A549 (cell line): ENCODE results near the gene IPO13. TPM values are rescaled to one million over a fixed set of nuclear protein-coding genes. Genes with fewer than 3 reads are reported as not detected.

Source experiments
- ATAC-seq, 2 experiments: fragments of 200-7000 bp in 1 of 2; fragments of >200 bp in 1 of 2; cut with Nextera tagmentation in 1 of 2; cut with Tn5 transposase in 1 of 2; 3 replicates each; pipeline versions ENCODE4 v1.8.0 to v1.9.1; 2018 to 2020; ENCODE audit warnings: mild to moderate bottlenecking in 1 of 2, moderate library complexity in 1 of 2
- CTCF ChIA-PET: fragments of 300-600 bp; sonication (Branson Sonifier 250); formaldehyde crosslinking; extraction: SDS; loops from one replicate; lab custom pipeline; 2021; ENCODE audit warnings: antibody characterized with exemption, inconsistent platforms; lab: Yijun Ruan, JAX
- POLR2A ChIA-PET: fragments of 350-600 bp; formaldehyde crosslinking; extraction: SDS; loops from one replicate; lab custom pipeline; 2021; ENCODE audit warnings: antibody characterized with exemption, inconsistent platforms; lab: Yijun Ruan, JAX
- DNase-seq, 2 experiments: peaks; one replicate each; pipeline versions ENCODE4 v3.0.0 to v3.0.0-alpha.2; 2011 to 2016; ENCODE audit warnings: low read depth in 1 of 2, low spot score in 1 of 2
- FAIRE-seq: peaks from 2 replicates; lab custom pipeline; 2011; peaks lifted over from hg19 to GRCh38; lab: Jason Lieb, UNC
- H3K27ac ChIP-seq, 2 experiments: fragments of >200 bp; sonication (Bioruptor Twin); formaldehyde crosslinking; 3 replicates each; pipeline ENCODE4 v1.5.1; 2016 to 2017
- H3K4me1 ChIP-seq: fragments of >200 bp; sonication (Bioruptor Twin); formaldehyde crosslinking; 3 replicates; pipeline ENCODE4 v1.6.1; 2016
- H3K4me2 ChIP-seq: fragments of >200 bp; sonication (Bioruptor Twin); formaldehyde crosslinking; 3 replicates; pipeline ENCODE4 v1.6.1; 2016
- H3K4me3 ChIP-seq: fragments of >200 bp; sonication (Bioruptor Twin); formaldehyde crosslinking; 3 replicates; pipeline ENCODE4 v1.5.1; 2016
- H3K9me3 ChIP-seq: fragments of >200 bp; sonication (Bioruptor Twin); formaldehyde crosslinking; 3 replicates; pipeline ENCODE4 v1.6.1; 2016
- BCL3 ChIP-seq: fragments of >200 bp; sonication (Bioruptor Twin); formaldehyde crosslinking; IDR thresholded peaks from 3 replicates; pipeline ENCODE4 v1.6.1; 2016
- BHLHE40 ChIP-seq: IDR thresholded peaks from 2 replicates; pipeline ENCODE4 v1.6.1; 2012; ENCODE audit warnings: low read depth, low read length, inconsistent platforms
- CBX8 ChIP-seq: fragments of 200-600 bp; sonication (generic); IDR thresholded peaks from 2 replicates; pipeline ENCODE4 v1.6.1; 2016
- CHD4 ChIP-seq: fragments of 200-600 bp; sonication (generic); IDR thresholded peaks from 2 replicates; pipeline ENCODE4 v1.6.1; 2016; ENCODE audit warnings: antibody characterized with exemption, mild to moderate bottlenecking, borderline replicate concordance
- E2F6 ChIP-seq: IDR thresholded peaks from 2 replicates; pipeline ENCODE4 v1.6.1; 2012; ENCODE audit warnings: low read depth, borderline replicate concordance
- FOSB ChIP-seq: fragments of 250-450 bp; sonication (Bioruptor Pico); IDR thresholded peaks from 2 replicates; pipeline ENCODE4 v1.5.0; 2020; ENCODE audit warnings: mild to moderate bottlenecking, moderate library complexity
- FOSL2 ChIP-seq, 2 experiments: fragments of 450-650 bp in 1 of 2; fragments of >200 bp in 1 of 2; sonication (Bioruptor Twin) in 1 of 2; formaldehyde crosslinking; IDR thresholded peaks; 2 replicates each; pipeline versions ENCODE4 v1.5.0 to v1.6.1; 2016 to 2020; ENCODE audit warnings: mild to moderate bottlenecking in 1 of 2, moderate library complexity in 1 of 2
- HDAC2 ChIP-seq: fragments of 200-600 bp; sonication (generic); IDR thresholded peaks from 2 replicates; pipeline ENCODE4 v1.6.1; 2016
- HOXA7 ChIP-seq: fragments of 250-450 bp; sonication (Bioruptor Pico); IDR thresholded peaks from 2 replicates; pipeline ENCODE4 v1.5.0; 2020; ENCODE audit warnings: mild to moderate bottlenecking, moderate library complexity
- HOXB13 ChIP-seq: fragments of 250-450 bp; sonication (Bioruptor Pico); IDR thresholded peaks from 2 replicates; pipeline ENCODE4 v1.5.0; 2020; ENCODE audit warnings: low read depth, mild to moderate bottlenecking, moderate library complexity
- KDM1A ChIP-seq: fragments of 200-600 bp; sonication (generic); IDR thresholded peaks from 2 replicates; pipeline ENCODE4 v1.6.1; 2016; ENCODE audit warnings: low read depth, mild to moderate bottlenecking
- NFE2L2 ChIP-seq: fragments of 150-350 bp; conservative IDR thresholded peaks from 2 replicates; pipeline ENCODE4 v1.6.1; 2014; ENCODE audit warnings: low read length
- NPAS2 ChIP-seq: fragments of 250-450 bp; sonication (Bioruptor Pico); IDR thresholded peaks from 2 replicates; pipeline ENCODE4 v1.8.0; 2022; ENCODE audit warnings: mild to moderate bottlenecking, moderate library complexity, borderline replicate concordance
- NR3C1 ChIP-seq: fragments of >200 bp; sonication (Bioruptor Twin); formaldehyde crosslinking; IDR thresholded peaks from 3 replicates; pipeline ENCODE4 v1.6.1; 2017
- REST ChIP-seq: fragments of 200-600 bp; sonication (generic); IDR thresholded peaks from 2 replicates; pipeline ENCODE4 v1.6.1; 2016; ENCODE audit warnings: antibody characterized with exemption, mild to moderate bottlenecking, moderate library complexity
- TP53 ChIP-seq: fragments of 250-450 bp; sonication (Bioruptor Pico); IDR thresholded peaks from 2 replicates; pipeline ENCODE4 v1.5.0; 2021; ENCODE audit warnings: mild to moderate bottlenecking, moderate library complexity
- USF2 ChIP-seq: fragments of 450-650 bp; IDR thresholded peaks from 2 replicates; pipeline ENCODE4 v1.6.1; 2014; ENCODE audit warnings: antibody characterized with exemption
- ZNF302 ChIP-seq: fragments of 250-450 bp; sonication (Bioruptor Pico); IDR thresholded peaks from 2 replicates; pipeline ENCODE4 v1.9.0; 2021; ENCODE audit warnings: inconsistent platforms, mild to moderate bottlenecking, moderate library complexity
- WGBS: methylation state at CpG from one replicate; pipeline ENCODE4 v1.1.6; 2017; ENCODE audit errors: missing lambda C conversion rate; 5-methylcytosine and 5-hydroxymethylcytosine counted together
- polyA plus RNA-seq, 4 experiments: library from polyadenylated mRNA; depleted of rRNA in 3 of 4; stranded (reverse); fragments of >200 nt; fragmentation: RNase III in 1 of 4; extraction: RNeasy Plus Mini Kit Qiagen cat#74134 plus additional on column Dnase treatment in 1 of 4; gene quantifications; 2 replicates in 3 of 4; 3 replicates in 1 of 4; pipeline ENCODE4 v1.2.3, GENCODE V29; 2011 to 2017

IPO13 gene
- polyA plus RNA-seq, 2 of the 4 experiments (the other 2 are of a cell fraction) = 8.1 to 15.8 TPM

- TF ChIP-seq CHD4 (no peak), HDAC2 (no peak)
Observed at GRCh38 chr1:43942411-43942810, 4.3 kb upstream of the IPO13 start (continued).

GRCh38 chr1:43944860-43945259, 1.9 kb upstream of the IPO13 start:
- H3K4me1 ChIP-seq = peaks cover 13% of the 10 kb centered on the region; the same call in 1 of the 3 replicates
- peak overlapping the region; percentile 87 for H3K4me2 ChIP-seq
- ChIA-PET CTCF (interaction anchor here (1.2 to 7.4 kb wide), 4 partner anchors 7 to 256 kb away, joined by 3 to 69 read pairs (median 20); partner anchors contain the start of gene ARTN), POLR2A (no interaction called here)
- FAIRE-seq = no peak
- ATAC-seq = no peak
- TF ChIP-seq FOSB (CRISPR knock-in tag) (no peak), REST (no peak), KDM1A (no peak), NPAS2 (no peak), ZNF302 (CRISPR knock-in tag) (no peak), E2F6 (no peak)
- no peak overlapping the region for H3K4me3 ChIP-seq
- no peak overlapping the region for H3K27ac ChIP-seq
- H3K9me3 ChIP-seq = no peaks in the 10 kb centered on the region
- 96% methylated on average over 1 of the region's 1 CpG for WGBS
- no peak for DNase-seq

GRCh38 chr1:43945674-43946235, 995 bp upstream of the IPO13 start:
- no peaks in the 10 kb centered on the region for H3K9me3 ChIP-seq
- FAIRE-seq (no peak), DNase-seq (no peak), ATAC-seq (no peak)
- TF ChIP-seq HOXA7 (CRISPR knock-in tag) (no peak), CBX8 (no peak), NR3C1 (no peak), NFE2L2 (no peak), KDM1A (no peak), FOSL2 (IDR thresholded peaks at IDR 0.05) (no peak), FOSL2 (CRISPR knock-in tag; IDR thresholded peaks at IDR 0.05) (no peak), BHLHE40 (no peak)
- H3K4me1 ChIP-seq = peaks cover 13% of the 10 kb centered on the region; the same call in 1 of the 3 replicates
- peak overlapping the region; percentile 87 for H3K4me2 ChIP-seq
- H3K27ac ChIP-seq = peak overlapping the region; percentile 94 to 97
- CTCF ChIA-PET = interaction anchor here (0.6 to 7.4 kb wide), 12 partner anchors 8 to 309 kb away, joined by 3 to 69 read pairs (median 4); no protein-coding TSS in a partner anchor
- POLR2A ChIA-PET = interaction anchor here (0.5 kb wide), 1 partner anchor 587 kb away, joined by 3 read pairs; the partner anchor contains the start of gene CDC20
- peak overlapping the region; percentile 68 for H3K4me3 ChIP-seq
- WGBS = 12% methylated on average over 3 of the region's 3 CpGs

GRCh38 chr1:43947061-43947873, 517 bp downstream of the IPO13 start:
- 0% methylated on average over 3 of the region's 27 CpGs for WGBS
- CTCF ChIA-PET = interaction anchor here (0.6 to 7.4 kb wide), 6 partner anchors 12 to 275 kb away, joined by 3 to 69 read pairs (median 3); partner anchors contain the start of gene DPH2
- TF ChIP-seq USF2 (no peak), HOXB13 (CRISPR knock-in tag) (no peak), TP53 (no peak), HDAC2 (no peak), BCL3 (no peak), FOSB (CRISPR knock-in tag) (no peak)

More at GRCh38 chr1:43947061-43947873, 517 bp downstream of the IPO13 start:
- ATAC-seq (peak in 1 of 2 experiments; percentile 51; a peak in 2 of 6 replicates), DNase-seq (no peak), FAIRE-seq (no peak)
- Histone ChIP-seq H3K4me3 (peak overlapping the region; percentile 68), H3K4me1 (peaks cover 13% of the 10 kb centered on the region; the same call in 1 of the 3 replicates), H3K27ac (peak overlapping the region; percentile 94 to 97), H3K4me2 (peak overlapping the region; percentile 87), H3K9me3 (no peaks in the 10 kb centered on the region)
- POLR2A ChIA-PET = no interaction called here
